ENCODE data around the gene NOC2L.
"Not testable (repeated sequence)": the region's sequence is repeated elsewhere in the genome, so short reads cannot be mapped to it uniquely, and the experiment has no call there.

Gene NOC2L

GRCh38 chr1:953524-954320, 5.3 kb downstream of the NOC2L start:
- FAIRE-seq (no peak), DNase-seq (ENCODE audit: insufficient read length, low spot score) (no peak)
- no peak for TF ChIP-seq POLR2A (IDR thresholded peaks at IDR 0.05; ENCODE audit: low read depth, low read length)
- TF ChIP-seq POLR2AphosphoS5 (IDR thresholded peaks at IDR 0.05; ENCODE audit: low read depth, low read length) = no peak
- TF ChIP-seq PAX5 (IDR thresholded peaks at IDR 0.05; ENCODE audit: insufficient read depth, low read length, severe bottlenecking) = no peak
- no peak for TF ChIP-seq POU2F2 (IDR thresholded peaks at IDR 0.05; ENCODE audit: low read depth, low read length)
- no peak for TF ChIP-seq TAF1 (IDR thresholded peaks at IDR 0.05; ENCODE audit: low read depth, low read length)
- TF ChIP-seq SPI1 (IDR thresholded peaks at IDR 0.05; ENCODE audit: low read depth, low read length) = no peak

- TF ChIP-seq POLR2A (IDR thresholded peaks at IDR 0.05; ENCODE audit: low read depth, low read length) = no peak
- TF ChIP-seq PAX5 (IDR thresholded peaks at IDR 0.05; ENCODE audit: insufficient read depth, low read length, severe bottlenecking) = no peak
- no peak for TF ChIP-seq POU2F2 (IDR thresholded peaks at IDR 0.05; ENCODE audit: low read depth, low read length)
- DNase-seq (ENCODE audit: insufficient read length, low spot score) (no peak), FAIRE-seq (no peak)
Measured at GRCh38 chr1:952603-953002, 6.5 kb downstream of the NOC2L start.

- FAIRE-seq (no peak), DNase-seq (ENCODE audit: insufficient read length, low spot score) (no peak)
- TF ChIP-seq PAX5 (IDR thresholded peaks at IDR 0.05; ENCODE audit: insufficient read depth, low read length, severe bottlenecking) = no peak
- TF ChIP-seq SPI1 (IDR thresholded peaks at IDR 0.05; ENCODE audit: low read depth, low read length) = no peak
- no peak for TF ChIP-seq TAF1 (IDR thresholded peaks at IDR 0.05; ENCODE audit: low read depth, low read length)
- TF ChIP-seq POU2F2 (IDR thresholded peaks at IDR 0.05; ENCODE audit: low read depth, low read length) = no peak
- TF ChIP-seq POLR2AphosphoS5 (IDR thresholded peaks at IDR 0.05; ENCODE audit: low read depth, low read length) = no peak
- no peak for TF ChIP-seq POLR2A (IDR thresholded peaks at IDR 0.05; ENCODE audit: low read depth, low read length)
Measured at GRCh38 chr1:952201-952600, 6.9 kb downstream of the NOC2L start.

GRCh38 chr1:951364-951763, 7.7 kb downstream of the NOC2L start:
- no peak for TF ChIP-seq SPI1 (IDR thresholded peaks at IDR 0.05; ENCODE audit: low read depth, low read length)
- TF ChIP-seq PAX5 (IDR thresholded peaks at IDR 0.05; ENCODE audit: insufficient read depth, low read length, severe bottlenecking) = no peak
- no peak for TF ChIP-seq POU2F2 (IDR thresholded peaks at IDR 0.05; ENCODE audit: low read depth, low read length)
- TF ChIP-seq POLR2AphosphoS5 (IDR thresholded peaks at IDR 0.05; ENCODE audit: low read depth, low read length) = no peak
- TF ChIP-seq TAF1 (IDR thresholded peaks at IDR 0.05; ENCODE audit: low read depth, low read length) = no peak
- no peak for TF ChIP-seq POLR2A (IDR thresholded peaks at IDR 0.05; ENCODE audit: low read depth, low read length)
- FAIRE-seq = no peak
- no peak for DNase-seq (ENCODE audit: insufficient read length, low spot score)

- no peak for TF ChIP-seq SPI1 (IDR thresholded peaks at IDR 0.05; ENCODE audit: low read depth, low read length)
- no peak for TF ChIP-seq PAX5 (IDR thresholded peaks at IDR 0.05; ENCODE audit: insufficient read depth, low read length, severe bottlenecking)
- no peak for TF ChIP-seq POLR2AphosphoS5 (IDR thresholded peaks at IDR 0.05; ENCODE audit: low read depth, low read length)
- no peak for DNase-seq (ENCODE audit: insufficient read length, low spot score)
- FAIRE-seq = no peak
Measured at GRCh38 chr1:950881-951280, 8.2 kb downstream of the NOC2L start.

GRCh38 chr1:950268-950667, 8.8 kb downstream of the NOC2L start:
- no peak for FAIRE-seq
- no peak for DNase-seq (ENCODE audit: insufficient read length, low spot score)
- TF ChIP-seq TAF1 (IDR thresholded peaks at IDR 0.05; ENCODE audit: low read depth, low read length) (no peak), POLR2A (IDR thresholded peaks at IDR 0.05; ENCODE audit: low read depth, low read length) (no peak), SPI1 (IDR thresholded peaks at IDR 0.05; ENCODE audit: low read depth, low read length) (no peak), POLR2AphosphoS5 (IDR thresholded peaks at IDR 0.05; ENCODE audit: low read depth, low read length) (no peak; the same call in 1 of the 2 replicates), PAX5 (IDR thresholded peaks at IDR 0.05; ENCODE audit: insufficient read depth, low read length, severe bottlenecking) (no peak), POU2F2 (IDR thresholded peaks at IDR 0.05; ENCODE audit: low read depth, low read length) (no peak)

- no peak for FAIRE-seq
- TF ChIP-seq SPI1 (IDR thresholded peaks at IDR 0.05; ENCODE audit: low read depth, low read length) (no peak), TAF1 (IDR thresholded peaks at IDR 0.05; ENCODE audit: low read depth, low read length) (no peak), POU2F2 (IDR thresholded peaks at IDR 0.05; ENCODE audit: low read depth, low read length) (no peak)
- DNase-seq (ENCODE audit: insufficient read length, low spot score) = no peak
Measured at GRCh38 chr1:947958-948357, 11.1 kb downstream of the NOC2L start.

- FAIRE-seq; DNase-seq (ENCODE audit: insufficient read length, low spot score): not testable (repeated sequence)
Measured at GRCh38 chr1:946811-947210, 12.2 kb downstream of the NOC2L start.

- TF ChIP-seq POLR2A (IDR thresholded peaks at IDR 0.05; ENCODE audit: low read depth, low read length) = no peak
- no peak for TF ChIP-seq PAX5 (IDR thresholded peaks at IDR 0.05; ENCODE audit: insufficient read depth, low read length, severe bottlenecking)
- TF ChIP-seq TAF1 (IDR thresholded peaks at IDR 0.05; ENCODE audit: low read depth, low read length) = no peak
- no peak for TF ChIP-seq POLR2AphosphoS5 (IDR thresholded peaks at IDR 0.05; ENCODE audit: low read depth, low read length)
- no peak for TF ChIP-seq SPI1 (IDR thresholded peaks at IDR 0.05; ENCODE audit: low read depth, low read length)
- TF ChIP-seq POU2F2 (IDR thresholded peaks at IDR 0.05; ENCODE audit: low read depth, low read length) = no peak
- DNase-seq (ENCODE audit: insufficient read length, low spot score) (no peak), FAIRE-seq (no peak)
Measured at GRCh38 chr1:945688-946556, 13.1 kb downstream of the NOC2L start.
